ENCODE data around the gene TMEM250.

DNA sequence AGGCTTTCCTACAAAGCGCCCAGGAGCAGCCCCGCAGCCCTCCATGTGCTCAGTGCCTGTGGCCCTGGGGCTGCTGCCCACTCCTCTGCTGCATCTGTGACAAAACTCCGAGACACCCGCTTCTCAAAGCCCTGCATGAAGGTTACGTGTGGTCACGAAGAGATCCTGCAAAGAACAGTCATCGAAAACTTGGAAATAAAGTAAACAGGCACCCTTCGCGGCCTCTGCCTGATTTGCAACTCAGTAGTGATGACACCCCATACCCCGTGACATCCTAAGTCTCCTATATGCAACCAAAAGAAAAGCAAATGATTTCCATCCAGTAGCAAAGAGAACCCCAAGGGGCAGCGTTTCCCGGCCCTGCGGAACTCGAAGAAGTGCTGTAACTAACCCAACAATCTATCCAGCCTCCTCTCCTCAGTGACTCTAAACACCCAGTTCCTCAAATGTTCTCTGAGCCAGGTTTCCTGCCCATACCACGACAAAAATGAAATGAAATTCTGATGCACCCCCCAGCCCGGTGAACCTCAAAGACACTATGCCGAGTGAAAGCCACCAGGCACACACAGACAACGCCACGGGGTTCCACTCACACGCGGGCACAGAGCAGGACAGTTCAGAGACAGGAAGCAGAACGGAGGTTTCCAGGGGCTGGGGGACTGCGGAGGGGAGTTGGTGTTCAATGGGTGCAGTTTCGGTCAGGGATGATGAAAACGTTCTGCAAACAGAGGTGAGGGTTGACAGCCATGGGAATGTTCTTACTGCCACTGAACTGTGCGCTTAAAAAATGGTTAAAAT, 42.6 kb downstream of the TMEM250 start:
- TF ChIP-seq FOXA1 (IDR thresholded peaks at IDR 0.05), result no peak
- no peak for TF ChIP-seq LEF1 (IDR thresholded peaks at IDR 0.05; ENCODE audit: borderline replicate concordance)
- no peak for TF ChIP-seq FOXM1 (IDR thresholded peaks at IDR 0.05; ENCODE audit: borderline replicate concordance)
- no peak for TF ChIP-seq SP1 (IDR thresholded peaks at IDR 0.05)
- no peak for TF ChIP-seq ZNF384 (IDR thresholded peaks at IDR 0.05)
- TF ChIP-seq, protein P1, sequence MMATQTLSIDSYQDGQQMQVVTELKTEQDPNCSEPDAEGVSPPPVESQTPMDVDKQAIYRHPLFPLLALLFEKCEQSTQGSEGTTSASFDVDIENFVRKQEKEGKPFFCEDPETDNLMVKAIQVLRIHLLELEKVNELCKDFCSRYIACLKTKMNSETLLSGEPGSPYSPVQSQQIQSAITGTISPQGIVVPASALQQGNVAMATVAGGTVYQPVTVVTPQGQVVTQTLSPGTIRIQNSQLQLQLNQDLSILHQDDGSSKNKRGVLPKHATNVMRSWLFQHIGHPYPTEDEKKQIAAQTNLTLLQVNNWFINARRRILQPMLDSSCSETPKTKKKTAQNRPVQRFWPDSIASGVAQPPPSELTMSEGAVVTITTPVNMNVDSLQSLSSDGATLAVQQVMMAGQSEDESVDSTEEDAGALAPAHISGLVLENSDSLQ (IDR thresholded peaks at IDR 0.05), result no peak
- TF ChIP-seq NFRKB (IDR thresholded peaks at IDR 0.05), result no peak
- TF ChIP-seq L3MBTL2 (conservative IDR thresholded peaks at IDR 0.05), result no peak
- no peak for TF ChIP-seq TARDBP (IDR thresholded peaks at IDR 0.05)
- no peak for TF ChIP-seq BHLHE40 (IDR thresholded peaks at IDR 0.05; ENCODE audit: borderline replicate concordance)
- TF ChIP-seq HDGF (IDR thresholded peaks at IDR 0.05; ENCODE audit: borderline replicate concordance), result no peak
- no peak for TF ChIP-seq ELF4 (IDR thresholded peaks at IDR 0.05)

Data from HEK293T (cell line).